Hepatic stellate cell (primary cell): Measurements from ENCODE around the gene SLX4IP.
"Not testable (repeated sequence)": the region's sequence is repeated elsewhere in the genome, so short reads cannot be mapped to it uniquely, and the experiment has no call there.

Experiments
- DNase-seq: peaks from one replicate; pipeline ENCODE4 v3.0.0; 2011; ENCODE audit warnings: low spot score

Gene SLX4IP

DNA sequence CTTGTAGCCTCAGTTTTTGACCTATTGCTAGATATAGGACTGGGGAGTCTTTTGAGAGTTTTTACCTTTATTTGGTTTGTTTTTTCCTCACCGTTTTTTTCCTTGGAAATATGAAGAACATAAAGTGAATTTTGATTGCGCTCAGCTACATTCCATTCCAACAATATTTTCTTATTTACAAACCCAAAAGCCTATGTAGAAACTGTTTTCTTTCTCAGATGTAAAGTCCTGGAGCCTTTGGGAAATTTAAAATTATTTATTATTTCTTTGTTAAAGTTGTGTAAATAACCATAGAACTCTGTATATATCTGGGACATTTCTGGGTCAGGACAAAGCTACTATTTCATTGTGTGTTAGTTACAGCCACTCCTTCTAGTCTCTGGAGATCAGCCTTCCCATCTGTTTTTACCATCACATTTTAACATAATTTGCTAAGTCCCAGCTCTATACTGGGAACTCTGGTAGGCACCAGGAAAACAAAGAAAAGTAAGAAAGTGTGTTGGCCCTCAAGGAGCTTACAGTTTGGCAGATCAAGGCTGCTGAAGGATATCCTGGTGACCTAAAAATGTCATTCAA, 169.8 kb downstream of the SLX4IP start:
- no peak for DNase-seq

- DNase-seq: no peak
Measured at GRCh38 chr20:10605547-10606195, 170.6 kb downstream of the SLX4IP start.

GRCh38 chr20:10609276-10609675, 174.2 kb downstream of the SLX4IP start:
- DNase-seq: peak; percentile 27

DNA sequence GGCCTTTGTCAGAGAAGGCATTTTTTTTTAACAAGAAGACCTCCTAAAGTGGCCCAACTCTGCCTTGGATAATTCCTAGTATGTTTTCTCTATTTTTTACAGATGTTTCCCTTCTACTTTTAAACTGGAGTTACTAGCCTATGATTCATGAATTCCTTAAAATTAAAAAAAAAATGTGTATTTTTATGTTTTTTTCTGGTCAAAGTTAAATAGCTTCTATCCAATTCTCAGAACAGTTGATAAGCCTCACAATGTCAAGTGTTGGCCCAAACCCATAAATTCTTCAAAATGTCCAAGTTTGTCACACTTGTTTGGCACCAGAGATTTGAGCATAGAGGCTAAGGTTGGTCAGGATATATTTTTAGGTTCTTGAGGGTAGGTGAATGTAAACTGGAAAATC, 174.7 kb downstream of the SLX4IP start:
- no peak for DNase-seq

DNA sequence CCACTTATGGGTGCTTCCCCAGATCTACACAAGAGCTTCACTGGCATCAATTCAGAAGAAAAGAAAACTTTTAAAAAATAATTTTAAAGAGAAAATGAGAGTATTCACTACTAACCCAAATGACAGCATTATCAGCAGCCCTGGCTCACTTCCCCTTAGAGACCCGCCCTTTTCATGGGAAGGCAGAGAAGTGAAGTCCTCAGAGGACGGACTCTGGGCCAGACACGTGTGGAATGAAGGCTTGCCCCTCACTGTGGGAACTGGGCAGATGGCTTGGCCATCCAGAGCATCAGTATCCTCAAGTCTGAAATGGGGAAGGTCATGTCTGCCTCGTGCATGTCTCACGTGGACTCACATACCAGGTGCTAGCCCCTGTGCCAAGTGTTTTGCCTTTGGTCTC, 175.1 kb downstream of the SLX4IP start:
- no peak for DNase-seq

DNA sequence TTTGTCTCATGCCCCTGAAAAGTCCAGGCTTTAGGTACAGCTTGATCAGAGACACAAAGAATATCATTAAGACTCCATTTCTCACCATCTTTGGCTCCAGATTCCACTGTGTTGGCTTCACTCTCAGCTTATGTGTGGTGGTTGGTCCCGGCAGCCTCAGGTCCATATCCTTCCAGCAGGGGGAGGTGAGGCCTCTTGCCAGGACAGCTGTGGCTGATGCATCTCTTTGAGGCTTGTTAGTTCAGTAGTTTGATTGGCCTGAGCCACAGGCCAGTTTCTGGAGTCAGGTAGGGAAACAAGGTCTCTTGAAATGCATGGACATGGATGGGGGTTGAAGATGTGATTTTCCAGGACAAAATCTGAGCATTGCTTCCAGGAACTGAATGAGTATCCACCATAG, 176.3 kb downstream of the SLX4IP start:
- DNase-seq: no peak

DNA sequence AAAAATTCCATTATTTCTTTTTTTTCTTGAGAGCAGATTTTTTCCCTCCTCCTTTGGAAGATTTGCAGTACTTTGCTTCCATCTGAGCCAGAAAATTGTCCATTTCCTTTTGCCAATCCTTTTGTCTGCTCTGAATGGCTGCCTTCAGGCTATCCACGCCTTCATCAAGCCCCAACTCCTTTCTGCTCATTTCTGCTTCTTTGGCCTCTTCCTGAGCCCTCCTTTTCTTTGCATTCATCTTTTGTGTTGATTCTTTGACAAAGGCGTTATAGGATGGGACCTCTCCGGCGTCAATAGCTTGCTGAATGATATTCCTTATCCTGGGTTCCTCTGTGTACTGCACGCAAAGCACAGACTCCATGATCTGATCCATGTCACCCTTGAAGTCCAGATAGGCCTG, 178.3 kb downstream of the SLX4IP start:
- not testable (repeated sequence) for DNase-seq

DNA sequence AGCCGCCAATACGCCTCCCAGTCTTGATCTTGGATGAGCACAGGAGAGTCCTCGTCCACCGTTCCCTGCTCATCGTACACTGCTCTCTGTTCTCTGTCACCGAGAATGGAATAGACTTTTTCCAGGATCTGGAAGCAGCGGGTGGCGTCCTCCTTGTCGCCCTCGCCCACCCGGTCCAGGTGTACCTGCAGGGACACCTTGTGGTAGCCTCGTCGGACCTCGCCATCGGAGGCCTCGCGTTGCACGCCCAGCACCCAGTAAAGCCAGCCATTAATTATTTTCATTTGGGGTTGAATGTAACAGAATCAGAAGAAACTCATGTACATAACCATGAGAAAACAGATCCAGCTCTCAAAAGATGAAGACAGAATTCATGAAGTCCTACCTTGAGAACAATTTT, 178.8 kb downstream of the SLX4IP start:
- DNase-seq: no peak

DNA sequence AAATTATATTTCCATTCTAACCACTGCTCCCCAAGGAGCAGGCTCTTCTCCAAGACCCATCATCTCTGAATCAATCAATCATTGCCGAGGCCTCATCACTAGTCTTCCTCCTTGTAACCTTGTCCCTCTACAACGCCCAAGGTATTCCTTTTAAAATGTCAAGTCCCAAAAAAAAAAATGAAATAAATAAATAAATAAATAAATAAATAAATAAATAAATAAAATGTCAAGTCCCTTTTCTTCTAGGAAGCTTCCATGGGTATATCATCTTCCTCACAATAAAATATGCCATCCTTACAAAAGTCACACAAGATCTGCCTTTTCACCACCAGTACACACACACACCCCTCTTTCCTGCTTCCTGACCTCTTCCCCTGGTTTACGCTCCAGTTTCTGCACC, 181.1 kb downstream of the SLX4IP start:
- DNase-seq: no peak

GRCh38 chr20:10617549-10618133, 182.5 kb downstream of the SLX4IP start:
- DNase-seq: not testable (repeated sequence)

- no peak for DNase-seq
Measured at GRCh38 chr20:10618611-10619245, 183.6 kb downstream of the SLX4IP start.

- peak; percentile 70 for DNase-seq
Measured at GRCh38 chr20:10619427-10619826, 184.3 kb downstream of the SLX4IP start.

GRCh38 chr20:10621149-10621548, 186.0 kb downstream of the SLX4IP start:
- DNase-seq: no peak

DNA sequence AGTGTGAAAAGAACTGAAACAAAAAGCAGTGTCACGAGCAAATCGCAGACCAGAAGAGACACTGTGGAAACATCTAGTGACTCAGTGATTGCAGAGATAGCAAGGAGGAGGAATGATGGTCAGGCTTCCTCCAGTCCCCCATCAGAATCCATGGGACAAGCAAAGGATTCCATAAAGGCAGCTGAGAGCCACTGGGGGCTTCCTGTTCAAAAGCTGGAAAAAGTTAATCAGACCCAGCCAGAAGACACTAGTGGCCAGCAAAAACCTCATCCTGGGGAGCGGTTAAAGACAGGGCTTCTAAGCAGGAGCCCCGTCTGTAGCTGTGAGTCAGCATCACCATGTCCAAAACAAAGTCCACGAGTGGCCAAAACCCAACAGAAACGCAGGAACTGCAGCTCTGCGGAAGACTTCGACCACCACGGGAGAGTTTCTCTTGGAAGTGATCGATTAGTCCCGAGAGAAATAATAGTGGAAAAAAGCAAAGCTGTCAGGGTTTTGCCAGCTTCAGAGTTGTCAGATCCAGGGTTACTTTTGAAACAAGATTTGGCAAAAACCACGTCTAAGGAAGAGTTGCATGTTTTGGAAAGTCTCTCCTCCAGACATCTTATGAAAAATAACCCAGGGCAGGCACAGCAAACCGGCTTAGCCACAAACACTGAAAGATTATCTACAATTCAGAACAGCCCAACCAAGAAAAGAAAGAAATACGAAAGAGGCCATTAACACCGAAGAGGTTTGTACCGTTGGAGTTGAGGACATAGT, 187.7 kb downstream of the SLX4IP start:
- DNase-seq: peak; percentile 79

- DNase-seq: no peak
Measured at GRCh38 chr20:10625641-10626040, 190.5 kb downstream of the SLX4IP start.

GRCh38 chr20:10626896-10627295, 191.8 kb downstream of the SLX4IP start:
- DNase-seq: no peak

- no peak for DNase-seq
Measured at GRCh38 chr20:10629946-10630650, 195.0 kb downstream of the SLX4IP start.

DNA sequence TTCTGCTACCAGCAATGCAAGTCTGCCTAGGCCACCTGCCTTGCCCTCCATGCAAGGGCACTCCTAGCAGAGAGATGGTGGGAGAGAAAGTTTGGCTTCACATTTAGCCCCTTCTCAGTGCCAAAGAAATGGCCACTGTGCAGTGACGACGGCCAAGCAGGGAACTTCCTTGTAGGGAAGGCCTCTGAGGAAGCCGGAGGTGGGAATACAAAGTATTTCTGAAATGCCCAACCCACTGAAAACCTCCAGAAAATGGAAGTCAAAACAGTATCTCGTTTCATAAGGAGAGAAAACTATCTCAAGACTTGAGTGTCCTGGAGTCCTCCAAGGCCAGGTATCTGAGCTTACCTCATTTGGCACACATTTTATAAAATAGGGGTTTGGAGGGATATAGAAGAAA, 196.0 kb downstream of the SLX4IP start:
- no peak for DNase-seq

GRCh38 chr20:10632721-10633509, 197.8 kb downstream of the SLX4IP start:
- no peak for DNase-seq

DNA sequence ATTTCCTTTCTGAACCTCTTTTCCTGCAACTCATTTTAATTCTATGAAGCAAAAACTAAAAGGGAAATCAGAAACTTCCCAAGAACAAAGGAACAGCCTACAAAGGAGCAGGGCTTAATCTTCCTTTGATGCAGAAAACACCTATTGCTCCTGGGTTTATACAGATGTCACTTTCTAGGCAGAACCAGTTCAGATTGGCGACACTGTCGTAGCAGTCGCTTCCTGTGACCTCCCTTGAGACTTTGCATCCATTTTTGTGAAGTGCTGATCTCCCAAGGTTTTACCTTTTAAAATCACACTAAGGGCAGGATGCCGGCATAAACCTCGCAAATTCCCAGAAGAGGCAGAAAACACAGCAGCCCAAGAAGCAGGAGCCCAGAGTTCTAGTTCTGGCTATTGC, 198.6 kb downstream of the SLX4IP start:
- no peak for DNase-seq

DNA sequence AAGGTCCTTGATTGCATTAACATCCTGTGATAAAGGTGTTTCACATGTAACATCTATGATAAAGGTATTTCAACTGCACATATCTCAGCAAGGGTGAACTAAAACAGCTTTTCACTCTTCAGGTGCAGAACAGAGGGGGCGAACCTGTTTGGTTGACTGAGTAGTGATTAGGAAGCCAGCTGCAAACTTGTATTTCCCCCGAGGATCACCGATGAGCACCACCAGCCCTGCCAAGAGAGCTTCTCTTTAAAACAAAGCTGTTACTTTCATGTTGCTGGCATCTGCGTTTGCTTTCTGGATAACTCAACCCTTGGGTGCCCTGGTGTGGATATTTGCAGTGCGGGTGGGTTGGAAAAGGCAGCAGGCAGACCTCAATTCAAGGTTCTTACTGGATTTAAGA, 199.1 kb downstream of the SLX4IP start:
- no peak for DNase-seq
